ENCODE data around the gene CFAP410.
"Not testable (repeated sequence)": the region's sequence is repeated elsewhere in the genome, so short reads cannot be mapped to it uniquely, and the experiment has no call there.

CFAP410 gene

GRCh38 chr21:44294391-44295162, 44.6 kb downstream of the CFAP410 start:
- intact Hi-C loops (cut with DNase I): no loop called here
- peak in 29 of 42 donors; percentile 25 to 71 (median 52) for DNase-seq

GRCh38 chr21:44293551-44294231, 45.5 kb downstream of the CFAP410 start:
- no peak for DNase-seq
- intact Hi-C loops (cut with DNase I): no loop called here

GRCh38 chr21:44292812-44293195, 46.4 kb downstream of the CFAP410 start:
- intact Hi-C loops (cut with DNase I): no loop called here
- DNase-seq: no peak

- intact Hi-C loops (cut with DNase I): no loop called here
Measured at GRCh38 chr21:44291936-44292811, 47.0 kb downstream of the CFAP410 start.

GRCh38 chr21:44291078-44291935, 47.9 kb downstream of the CFAP410 start:
- no peak for DNase-seq
- intact Hi-C loops (cut with DNase I): no loop called here

More at GRCh38 chr21:44291936-44292811, 47.0 kb downstream of the CFAP410 start:
- no peak for DNase-seq

- intact Hi-C loops (cut with DNase I): no loop called here
- no peak for DNase-seq
Measured at GRCh38 chr21:44290327-44291077, 48.7 kb downstream of the CFAP410 start.

GRCh38 chr21:44289381-44290010, 49.7 kb downstream of the CFAP410 start:
- no peak for DNase-seq

GRCh38 chr21:44288251-44289110, 50.7 kb downstream of the CFAP410 start:
- intact Hi-C loops (cut with DNase I): no loop called here
- no peak for DNase-seq

More at GRCh38 chr21:44289381-44290010, 49.7 kb downstream of the CFAP410 start:
- intact Hi-C loops (cut with DNase I): no loop called here

- intact Hi-C loops (cut with DNase I): no loop called here
Measured at GRCh38 chr21:44286716-44287632, 52.2 kb downstream of the CFAP410 start.

GRCh38 chr21:44286086-44286715, 53.0 kb downstream of the CFAP410 start:
- no peak for DNase-seq
- intact Hi-C loops (cut with DNase I): no loop called here

More at GRCh38 chr21:44286716-44287632, 52.2 kb downstream of the CFAP410 start:
- DNase-seq: no peak

- DNase-seq: peak in 1 of 42 donors; percentile 16
Measured at GRCh38 chr21:44285138-44285992, 53.8 kb downstream of the CFAP410 start, which contains the start of gene AIRE. TSS of gene AIRE (plus strand) at chr21:44285876. CDS start at chr21:44286007, 131 bp downstream.

GRCh38 chr21:44283948-44284347, 55.2 kb downstream of the CFAP410 start:
- intact Hi-C loops (cut with DNase I): no loop called here
- DNase-seq: no peak

More at GRCh38 chr21:44285138-44285992, 53.8 kb downstream of the CFAP410 start, which contains the start of gene AIRE:
- intact Hi-C loops (cut with DNase I): no loop called here

- intact Hi-C loops (cut with DNase I); DNase-seq: not testable (repeated sequence)
Measured at GRCh38 chr21:44283211-44283785, 55.9 kb downstream of the CFAP410 start.
